Spleen (tissue), 7 donors: ENCODE measurements around the gene ITGAV.

Source experiments
- POLR2AphosphoS5 ChIP-seq, 3 donors: sonication (generic); formaldehyde crosslinking; IDR thresholded peaks; one replicate each; pipeline ENCODE4 v1.5.1; 2017; ENCODE audit warnings: antibody characterized with exemption in 3 of 3
- TF ChIP-seq, protein P1 (sequence below), 11 experiments: fragments of 200-600 bp in 7 of 11; fragments of 450-650 bp in 4 of 11; sonication (generic) in 4 of 11; IDR thresholded peaks in 8 of 11; conservative IDR thresholded peaks in 3 of 11; 1 replicate in 7 of 11; 2 replicates in 4 of 11; pipeline versions ENCODE4 v1.4.0 to v1.8.0; 2016 to 2021; ENCODE audit warnings: antibody characterized with exemption in 11 of 11, inconsistent platforms in 4 of 11, mild to moderate bottlenecking in 1 of 11
- donor health status: DM: no; HTN: no; CAD: no; lungs with moderate emphysema.
- donor health status: DM: no; HTN: no; CAD: no.
- donor health status: DM: no; HTN: no; CAD: no.

- TF ChIP-seq, protein P1, sequence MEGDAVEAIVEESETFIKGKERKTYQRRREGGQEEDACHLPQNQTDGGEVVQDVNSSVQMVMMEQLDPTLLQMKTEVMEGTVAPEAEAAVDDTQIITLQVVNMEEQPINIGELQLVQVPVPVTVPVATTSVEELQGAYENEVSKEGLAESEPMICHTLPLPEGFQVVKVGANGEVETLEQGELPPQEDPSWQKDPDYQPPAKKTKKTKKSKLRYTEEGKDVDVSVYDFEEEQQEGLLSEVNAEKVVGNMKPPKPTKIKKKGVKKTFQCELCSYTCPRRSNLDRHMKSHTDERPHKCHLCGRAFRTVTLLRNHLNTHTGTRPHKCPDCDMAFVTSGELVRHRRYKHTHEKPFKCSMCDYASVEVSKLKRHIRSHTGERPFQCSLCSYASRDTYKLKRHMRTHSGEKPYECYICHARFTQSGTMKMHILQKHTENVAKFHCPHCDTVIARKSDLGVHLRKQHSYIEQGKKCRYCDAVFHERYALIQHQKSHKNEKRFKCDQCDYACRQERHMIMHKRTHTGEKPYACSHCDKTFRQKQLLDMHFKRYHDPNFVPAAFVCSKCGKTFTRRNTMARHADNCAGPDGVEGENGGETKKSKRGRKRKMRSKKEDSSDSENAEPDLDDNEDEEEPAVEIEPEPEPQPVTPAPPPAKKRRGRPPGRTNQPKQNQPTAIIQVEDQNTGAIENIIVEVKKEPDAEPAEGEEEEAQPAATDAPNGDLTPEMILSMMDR (IDR thresholded peaks at IDR 0.05 in 8 of 11, conservative IDR thresholded peaks at IDR 0.05 in 3 of 11): no peak
- TF ChIP-seq POLR2AphosphoS5 (IDR thresholded peaks at IDR 0.05): no peak
These were observed 7.2 kb upstream of the ITGAV start for GRCh38 chr2:186582698-186583097.
